Measurements from ENCODE around the gene ACD.

DNA sequence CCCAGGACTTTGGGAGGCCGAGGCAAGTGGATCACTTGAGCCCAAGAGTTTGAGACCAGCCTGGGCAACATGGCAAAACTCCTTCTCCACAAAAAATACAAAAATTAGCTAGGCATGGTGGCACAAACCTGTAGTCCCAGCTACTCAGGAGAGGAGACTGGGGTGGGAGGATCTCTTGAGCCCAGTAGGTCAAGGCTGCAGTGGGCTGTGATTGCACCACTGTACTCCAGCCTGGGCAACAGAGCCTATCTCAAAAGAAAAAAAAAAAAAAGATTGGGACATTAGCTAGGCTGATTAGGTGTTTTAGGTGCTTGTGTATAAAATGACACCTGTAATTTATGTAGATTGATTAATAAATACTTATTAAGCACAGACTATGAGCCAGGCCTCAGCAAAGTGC, 49.0 kb upstream of the ACD start:
- TF ChIP-seq POLR2AphosphoS5 (IDR thresholded peaks at IDR 0.05) = no peak
- TF ChIP-seq, protein P1, sequence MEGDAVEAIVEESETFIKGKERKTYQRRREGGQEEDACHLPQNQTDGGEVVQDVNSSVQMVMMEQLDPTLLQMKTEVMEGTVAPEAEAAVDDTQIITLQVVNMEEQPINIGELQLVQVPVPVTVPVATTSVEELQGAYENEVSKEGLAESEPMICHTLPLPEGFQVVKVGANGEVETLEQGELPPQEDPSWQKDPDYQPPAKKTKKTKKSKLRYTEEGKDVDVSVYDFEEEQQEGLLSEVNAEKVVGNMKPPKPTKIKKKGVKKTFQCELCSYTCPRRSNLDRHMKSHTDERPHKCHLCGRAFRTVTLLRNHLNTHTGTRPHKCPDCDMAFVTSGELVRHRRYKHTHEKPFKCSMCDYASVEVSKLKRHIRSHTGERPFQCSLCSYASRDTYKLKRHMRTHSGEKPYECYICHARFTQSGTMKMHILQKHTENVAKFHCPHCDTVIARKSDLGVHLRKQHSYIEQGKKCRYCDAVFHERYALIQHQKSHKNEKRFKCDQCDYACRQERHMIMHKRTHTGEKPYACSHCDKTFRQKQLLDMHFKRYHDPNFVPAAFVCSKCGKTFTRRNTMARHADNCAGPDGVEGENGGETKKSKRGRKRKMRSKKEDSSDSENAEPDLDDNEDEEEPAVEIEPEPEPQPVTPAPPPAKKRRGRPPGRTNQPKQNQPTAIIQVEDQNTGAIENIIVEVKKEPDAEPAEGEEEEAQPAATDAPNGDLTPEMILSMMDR (IDR thresholded peaks at IDR 0.05 in 8 of 11, conservative IDR thresholded peaks at IDR 0.05 in 3 of 11) = no peak

All from spleen (tissue), 7 donors.